SK-N-MC (cell line): ENCODE measurements around the gene DDHD1.
A peak's percentile ranks its signal among the peaks of the same experiment; 100 is the strongest.

Source experiments
- DNase-seq: peaks from one replicate; pipeline ENCODE4 v3.0.0-alpha.2; 2011; ENCODE audit warnings: low read depth, low spot score
- H3K27ac ChIP-seq: fragments of 200-600 bp; sonication (generic); 2 replicates; pipeline ENCODE4 v1.5.1; 2016; ENCODE audit warnings: mixed run types
- H3K36me3 ChIP-seq: fragments of 200-600 bp; sonication (generic); 2 replicates; pipeline ENCODE4 v1.6.1; 2017; ENCODE audit warnings: antibody characterized with exemption, low read length, mixed read lengths; ENCODE audit not compliant: insufficient read depth
- H3K4me3 ChIP-seq: fragments of 200-600 bp; sonication (generic); 2 replicates; pipeline ENCODE4 v1.5.1; 2016
- H3K9ac ChIP-seq: fragments of 200-600 bp; sonication (generic); 2 replicates; pipeline ENCODE4 v1.8.0; 2017; ENCODE audit warnings: mixed run types, mixed read lengths; ENCODE audit not compliant: insufficient read length
- H3K9me3 ChIP-seq: fragments of 200-600 bp; sonication (generic); 2 replicates; pipeline ENCODE4 v1.6.1; 2017; ENCODE audit warnings: low read depth, mild to moderate bottlenecking, antibody characterized with exemption, low read length, moderate library complexity, mixed read lengths
- EZH2 ChIP-seq: fragments of 200-600 bp; sonication (generic); IDR thresholded peaks from one replicate; pipeline ENCODE4 v1.6.1; 2017; ENCODE audit warnings: antibody characterized with exemption
- FOXP2 ChIP-seq: optimal IDR thresholded peaks from 2 replicates; pipeline ENCODE3; 2011; ENCODE audit warnings: mild to moderate bottlenecking, moderate library complexity; ENCODE audit not compliant: insufficient read depth; ENCODE audit errors: extremely low read length, control extremely low read depth
- POLR2AphosphoS5 ChIP-seq: IDR thresholded peaks from 2 replicates; pipeline ENCODE4 v1.6.1; 2012; ENCODE audit warnings: mild to moderate bottlenecking, low read depth, low read length, borderline replicate concordance

The DDHD1 gene

GRCh38 chr14:53064475-53064874 lies 88.6 kb downstream of the DDHD1 start:
- DNase-seq: no peak
- TF ChIP-seq POLR2AphosphoS5 (no peak), FOXP2 (no peak), EZH2 (no peak)
- H3K9ac ChIP-seq: no peak overlapping the region

GRCh38 chr14:53062856-53063255 lies 90.3 kb downstream of the DDHD1 start:
- Histone ChIP-seq H3K9ac (no peak overlapping the region), H3K36me3 (no peaks in the 10 kb centered on the region), H3K9me3 (no peaks in the 10 kb centered on the region), H3K4me3 (no peak overlapping the region), H3K27ac (no peak overlapping the region)
- DNase-seq: no peak
- TF ChIP-seq FOXP2 (no peak), POLR2AphosphoS5 (no peak), EZH2 (no peak)

More at GRCh38 chr14:53064475-53064874, 88.6 kb downstream of the DDHD1 start:
- Histone ChIP-seq H3K4me3 (no peak overlapping the region), H3K36me3 (no peaks in the 10 kb centered on the region), H3K27ac (no peak overlapping the region), H3K9me3 (no peaks in the 10 kb centered on the region)

GRCh38 chr14:53060046-53060445 lies 93.1 kb downstream of the DDHD1 start:
- Histone ChIP-seq H3K9me3 (no peaks in the 10 kb centered on the region), H3K27ac (no peak overlapping the region), H3K4me3 (no peak overlapping the region), H3K36me3 (no peaks in the 10 kb centered on the region), H3K9ac (no peak overlapping the region)
- no peak for DNase-seq
- TF ChIP-seq EZH2 (no peak), FOXP2 (no peak), POLR2AphosphoS5 (no peak)

GRCh38 chr14:53055003-53055402 lies 98.1 kb downstream of the DDHD1 start:
- no peaks in the 10 kb centered on the region for H3K9me3 ChIP-seq
- H3K9ac ChIP-seq: no peak overlapping the region
- H3K36me3 ChIP-seq: 0 out of 2 replicates have a peak, but pooled peaks cover 3% of the 10 kb centered on the region
- no peak overlapping the region for H3K4me3 ChIP-seq
- DNase-seq: peak; percentile 32
- H3K27ac ChIP-seq: no peak overlapping the region
- TF ChIP-seq FOXP2: no peak
- no peak for TF ChIP-seq EZH2
- TF ChIP-seq POLR2AphosphoS5: no peak

- TF ChIP-seq POLR2AphosphoS5 (no peak), FOXP2 (no peak), EZH2 (no peak)
- 0 out of 2 replicates have a peak, but pooled peaks cover 3% of the 10 kb centered on the region for H3K36me3 ChIP-seq
- H3K27ac ChIP-seq: no peak overlapping the region
- no peak for DNase-seq
- H3K4me3 ChIP-seq: no peak overlapping the region
- H3K9ac ChIP-seq: no peak overlapping the region
- no peaks in the 10 kb centered on the region for H3K9me3 ChIP-seq
These were observed 98.7 kb downstream of the DDHD1 start for GRCh38 chr14:53054457-53054856.

- H3K4me3 ChIP-seq: no peak overlapping the region
- no peak for DNase-seq
- no peak overlapping the region for H3K9ac ChIP-seq
- TF ChIP-seq POLR2AphosphoS5: no peak
- no peak for TF ChIP-seq EZH2
- no peak for TF ChIP-seq FOXP2
- no peak overlapping the region for H3K27ac ChIP-seq
- no peaks in the 10 kb centered on the region for H3K9me3 ChIP-seq
- H3K36me3 ChIP-seq: peaks cover 4% of the 10 kb centered on the region; the same call in 1 of the 2 replicates
These were observed 104.5 kb downstream of the DDHD1 start for GRCh38 chr14:53048631-53049030.

- Histone ChIP-seq H3K4me3 (no peak overlapping the region), H3K27ac (no peak overlapping the region), H3K36me3 (peaks cover 3% of the 10 kb centered on the region; the same call in 1 of the 2 replicates), H3K9ac (no peak overlapping the region), H3K9me3 (no peaks in the 10 kb centered on the region)
- DNase-seq: no peak
- no peak for TF ChIP-seq EZH2
- no peak for TF ChIP-seq FOXP2
- no peak for TF ChIP-seq POLR2AphosphoS5
These were observed 105.6 kb downstream of the DDHD1 start for GRCh38 chr14:53047307-53048069.

- no peak overlapping the region for H3K27ac ChIP-seq
- TF ChIP-seq POLR2AphosphoS5 (no peak), FOXP2 (no peak), EZH2 (no peak)
- no peak overlapping the region for H3K4me3 ChIP-seq
- no peaks in the 10 kb centered on the region for H3K9me3 ChIP-seq
- peaks cover 3% of the 10 kb centered on the region; the same call in 1 of the 2 replicates for H3K36me3 ChIP-seq
- H3K9ac ChIP-seq: no peak overlapping the region
- DNase-seq: no peak
These were observed 108.6 kb downstream of the DDHD1 start for GRCh38 chr14:53044486-53044885.

- H3K9ac ChIP-seq: no peak overlapping the region
- no peaks in the 10 kb centered on the region for H3K9me3 ChIP-seq
- peaks cover 13% of the 10 kb centered on the region; the same call in 1 of the 2 replicates for H3K36me3 ChIP-seq
- no peak overlapping the region for H3K27ac ChIP-seq
- no peak overlapping the region for H3K4me3 ChIP-seq
- no peak for DNase-seq
- no peak for TF ChIP-seq EZH2
- no peak for TF ChIP-seq POLR2AphosphoS5
- no peak for TF ChIP-seq FOXP2
These were observed 110.0 kb downstream of the DDHD1 start for GRCh38 chr14:53043027-53043581.
